HCT116 (cell line): ENCODE results near the gene SH3GL3. TPM values are rescaled to one million over a fixed set of nuclear protein-coding genes. Genes with fewer than 3 reads are reported as not detected.

ENCODE experiments used
- ATAC-seq: fragments of 200-7000 bp; cut with Tn5 transposase; 2 replicates; pipeline ENCODE4 v1.9.1; 2020; ENCODE audit warnings: mild to moderate bottlenecking, moderate library complexity
- BruUV-seq: library from RNA; stranded (reverse); fragments of 400-500 nt; replicated peaks from 2 replicates; lab custom pipeline; 2021; lab: Mats Ljungman, UMichigan
- CTCF ChIA-PET: fragments of 300-600 bp; sonication (Branson Sonifier 250); formaldehyde crosslinking; loops from one replicate; lab custom pipeline; 2021; ENCODE audit warnings: antibody characterized with exemption; lab: Charles Lee
- POLR2A ChIA-PET: fragments of 300-600, 350-600 bp; sonication (Branson Sonifier 250); formaldehyde crosslinking; loops from one replicate; lab custom pipeline; 2021; ENCODE audit warnings: antibody characterized with exemption; lab: Charles Lee
- RAD21 ChIA-PET, 2 experiments: fragments of 300-600 bp; sonication (Branson Sonifier 250); formaldehyde crosslinking; loops; one replicate each; lab custom pipeline; 2023; ENCODE audit warnings: low total read pairs in 2 of 2; ENCODE audit not compliant: uncharacterized antibody in 2 of 2, unreplicated experiment in 2 of 2, low non-redundant PET in 1 of 2; lab: Charles Lee
- DNase-seq: peaks from one replicate; pipeline ENCODE4 v3.0.0-alpha.2; 2010; ENCODE audit warnings: low read depth, low spot score
- H2AFZ ChIP-seq: fragments of 200-600 bp; shearing (Covaris generic), sonication (generic); 2 replicates; pipeline ENCODE4 v1.6.1; 2017; ENCODE audit warnings: low read depth, mixed run types, mixed read lengths, antibody characterized with exemption, low read length; ENCODE audit not compliant: poor library complexity, severe bottlenecking
- H3K27ac ChIP-seq: 2 replicates; pipeline ENCODE4 v1.5.1; 2012; ENCODE audit warnings: low read depth, low read length
- H3K27me3 ChIP-seq: fragments of 200-600 bp; sonication (generic); 2 replicates; pipeline ENCODE4 v1.6.1; 2016; ENCODE audit warnings: mixed run types, low read length, mixed read lengths; ENCODE audit not compliant: insufficient read depth
- H3K36me3 ChIP-seq, 2 experiments: fragments of 200-500 bp in 1 of 2; fragments of 200-600 bp in 1 of 2; sonication (Bioruptor generic) in 1 of 2; sonication (generic) in 1 of 2; 2 replicates each; pipeline versions ENCODE4 v1.5.1 to v1.6.1; 2014 to 2016; ENCODE audit warnings: low read length in 2 of 2, inconsistent platforms in 1 of 2, mixed read lengths in 1 of 2, mixed run types in 1 of 2; ENCODE audit not compliant: insufficient read depth in 2 of 2, control insufficient read depth in 1 of 2
- H3K4me1 ChIP-seq, 2 experiments: fragments of 200-600 bp in 1 of 2; sonication (generic) in 1 of 2; 2 replicates each; pipeline versions ENCODE4 v1.5.1 to v1.6.1; 2012 to 2017; ENCODE audit warnings: low read length in 2 of 2, inconsistent platforms in 1 of 2, mild to moderate bottlenecking in 1 of 2, mixed read lengths in 1 of 2, mixed run types in 1 of 2, moderate library complexity in 1 of 2; ENCODE audit not compliant: insufficient read depth in 2 of 2, control insufficient read depth in 1 of 2
- H3K4me2 ChIP-seq: fragments of 200-600 bp; sonication (generic); 2 replicates; pipeline ENCODE4 v1.6.1; 2017; ENCODE audit warnings: mixed run types, low read length, mixed read lengths
- H3K4me3 ChIP-seq, 2 experiments: fragments of 200-600 bp in 1 of 2; sonication (generic) in 1 of 2; replicated peaks in 1 of 2; 2 replicates each; pipeline ENCODE4 v1.5.1; 2011 to 2016; ENCODE audit warnings: low read length in 2 of 2, control low read depth in 1 of 2, low read depth in 1 of 2, mild to moderate bottlenecking in 1 of 2, mixed read lengths in 1 of 2, mixed run types in 1 of 2
- H3K79me2 ChIP-seq: fragments of 200-600 bp; sonication (generic); 2 replicates; pipeline ENCODE4 v1.6.1; 2017; ENCODE audit warnings: mild to moderate bottlenecking, mixed run types, low read length, moderate library complexity, mixed read lengths; ENCODE audit not compliant: insufficient read depth
- H3K9ac ChIP-seq: fragments of 200-600 bp; sonication (generic); 2 replicates; pipeline ENCODE4 v1.6.1; 2016; ENCODE audit warnings: low read length, mixed read lengths
- H3K9me2 ChIP-seq: fragments of 200-600 bp; sonication (generic), shearing (Covaris generic); 2 replicates; pipeline ENCODE4 v1.6.1; 2017; ENCODE audit warnings: mixed run types, mild to moderate bottlenecking, moderate library complexity; ENCODE audit not compliant: insufficient read depth
- H3K9me3 ChIP-seq, 2 experiments: fragments of 200-500 bp in 1 of 2; fragments of 200-600 bp in 1 of 2; sonication (Bioruptor generic) in 1 of 2; sonication (generic) in 1 of 2; 2 replicates each; pipeline ENCODE4 v1.6.1; 2014 to 2017; ENCODE audit warnings: low read length in 2 of 2, mixed read lengths in 2 of 2, inconsistent platforms in 1 of 2, low read depth in 1 of 2, mild to moderate bottlenecking in 1 of 2, mixed run types in 1 of 2, moderate library complexity in 1 of 2; ENCODE audit not compliant: control insufficient read depth in 1 of 2, insufficient read depth in 1 of 2
- H4K20me1 ChIP-seq: fragments of 200-600 bp; sonication (generic), shearing (Covaris generic); 2 replicates; pipeline ENCODE4 v1.6.1; 2017; ENCODE audit warnings: mixed run types, mild to moderate bottlenecking, moderate library complexity; ENCODE audit not compliant: insufficient read depth
- CTCF ChIP-seq, 3 experiments: fragments of 200-600 bp in 1 of 3; sonication (generic) in 1 of 3; IDR thresholded peaks in 2 of 3; conservative IDR thresholded peaks in 1 of 3; 2 replicates each; pipeline ENCODE4 v1.5.1; 2012 to 2017; ENCODE audit warnings: low read depth in 2 of 3, low read length in 2 of 3, antibody characterized with exemption in 1 of 3, borderline replicate concordance in 1 of 3, control low read depth in 1 of 3, mild to moderate bottlenecking in 1 of 3, mixed read lengths in 1 of 3, mixed run types in 1 of 3, moderate library complexity in 1 of 3; ENCODE audit not compliant: insufficient read depth in 1 of 3
- EGR1 ChIP-seq: IDR thresholded peaks from 2 replicates; pipeline ENCODE4 v1.6.1; 2012; ENCODE audit warnings: low read depth
- EZH2 ChIP-seq: fragments of 200-600 bp; sonication (generic); IDR thresholded peaks from 2 replicates; pipeline ENCODE4 v1.6.1; 2017; ENCODE audit warnings: antibody characterized with exemption, mixed run types
- EZH2phosphoT487 ChIP-seq: fragments of 200-600 bp; IDR thresholded peaks from 2 replicates; pipeline ENCODE4 v1.6.1; 2018; ENCODE audit warnings: antibody characterized with exemption, borderline replicate concordance
- JUND ChIP-seq: IDR thresholded peaks from 2 replicates; pipeline ENCODE4 v1.6.1; 2012
- SIN3A ChIP-seq: IDR thresholded peaks from 2 replicates; pipeline ENCODE4 v1.6.1; 2012; ENCODE audit warnings: low read depth
- TCF7L2 ChIP-seq: IDR thresholded peaks from 2 replicates; pipeline ENCODE4 v1.7.0; 2011; ENCODE audit warnings: borderline replicate concordance, inconsistent platforms; ENCODE audit not compliant: insufficient read depth, insufficient read length; ENCODE audit errors: extremely low read depth
- YY1 ChIP-seq: IDR thresholded peaks from 2 replicates; pipeline ENCODE4 v1.6.1; 2011; ENCODE audit warnings: low read length, low read depth, moderate library complexity, mild to moderate bottlenecking; ENCODE audit not compliant: insufficient replicate concordance; ENCODE audit errors: extremely low read depth
- ZFX ChIP-seq: fragments of 450-650 bp; IDR thresholded peaks from 2 replicates; pipeline ENCODE4 v1.6.1; 2017
- intact Hi-C: fragments of 100-400 bp; cut with micrococcal nuclease; formaldehyde crosslinking; loops from 2 replicates; pipeline ENCODE4 v1.10.0; 2022
- total RNA-seq: library from RNA; stranded (reverse); gene quantifications from one replicate; pipeline ENCODE4 v1.2.1, GENCODE V29; 2021; ENCODE audit not compliant: unreplicated experiment

Gene SH3GL3
- total RNA-seq, 1 experiment from 2014 or later, result 1.3 TPM

- no peaks in the 10 kb centered on the region for H3K4me1 ChIP-seq
- no peaks in the 10 kb centered on the region for H3K9me2 ChIP-seq
- H3K9ac ChIP-seq, result no peak overlapping the region
- RAD21 ChIA-PET, result no interaction called here
- H2AFZ ChIP-seq, result no peak overlapping the region
- DNase-seq (no peak), ATAC-seq (no peak)
- intact Hi-C loops, result no loop called here
- BruUV-seq, result no TSS peak
- no peak overlapping the region for H3K27ac ChIP-seq
- H3K36me3 ChIP-seq, result no peaks in the 10 kb centered on the region
- H3K9me3 ChIP-seq, result no peaks in the 10 kb centered on the region
- H3K4me3 ChIP-seq, result no peak overlapping the region
- CTCF ChIA-PET, result no interaction called here
- H3K4me2 ChIP-seq, result no peak overlapping the region
- H4K20me1 ChIP-seq, result no peaks in the 10 kb centered on the region
- no peaks in the 10 kb centered on the region for H3K79me2 ChIP-seq
- POLR2A ChIA-PET, result no interaction called here
- TF ChIP-seq EZH2 (no peak), YY1 (no peak), SIN3A (no peak), ZFX (no peak), JUND (no peak), CTCF (IDR thresholded peaks at IDR 0.05 in 2 of 3, conservative IDR thresholded peaks at IDR 0.05 in 1 of 3; ENCODE audit: borderline replicate concordance in 1 of 3, insufficient read depth in 1 of 3, low read depth in 2 of 3, low read length in 2 of 3) (no peak), EZH2phosphoT487 (no peak), EGR1 (no peak), TCF7L2 (no peak)
- TF ChIP-seq, all 23 proteins: peak for 0
- H3K27me3 ChIP-seq, result no peaks in the 10 kb centered on the region
Measured at GRCh38 chr15:83503595-83504364, 56.6 kb downstream of the SH3GL3 start.
